NOMO-1 treated with DMSO at 0.1 percent for 48 hours (cell line): ENCODE measurements around the gene FOXG1.

Experiments used
- DNase-seq: peaks from one replicate; lab custom pipeline; 2025; ENCODE audit not compliant: unreplicated experiment; lab: John Stamatoyannopoulos, UW

FOXG1 gene

DNA sequence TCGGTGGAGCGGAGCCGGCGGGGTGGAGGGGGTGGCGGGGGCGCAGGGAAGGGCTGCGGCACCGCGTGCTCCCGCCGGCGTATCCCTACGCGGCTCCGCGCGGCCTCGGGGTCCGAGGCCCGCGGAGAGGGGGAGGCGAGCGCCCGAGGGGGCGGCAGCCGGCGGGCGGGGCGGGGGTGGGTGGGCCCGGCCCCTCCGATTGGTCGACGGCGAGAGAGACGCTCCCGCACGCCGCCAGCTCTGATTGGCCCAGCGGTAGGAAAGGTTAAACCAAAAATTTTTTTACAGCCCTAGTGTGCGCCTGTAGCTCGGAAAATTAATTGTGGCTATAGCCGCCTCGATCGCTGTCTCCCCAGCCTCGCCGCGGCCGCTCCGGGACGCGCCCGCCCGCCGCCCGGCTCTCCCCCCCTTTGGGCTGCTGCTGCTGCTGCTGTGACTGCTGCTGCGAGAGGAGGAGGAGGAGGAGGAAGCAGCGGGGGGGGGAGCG is at the start of gene FOXG1:
FOXG1 (plus strand) TSS at position 319 of the 487 bp plus-strand sequence. CDS start 493 bp downstream, outside the sequence.
- no peak for DNase-seq

DNA sequence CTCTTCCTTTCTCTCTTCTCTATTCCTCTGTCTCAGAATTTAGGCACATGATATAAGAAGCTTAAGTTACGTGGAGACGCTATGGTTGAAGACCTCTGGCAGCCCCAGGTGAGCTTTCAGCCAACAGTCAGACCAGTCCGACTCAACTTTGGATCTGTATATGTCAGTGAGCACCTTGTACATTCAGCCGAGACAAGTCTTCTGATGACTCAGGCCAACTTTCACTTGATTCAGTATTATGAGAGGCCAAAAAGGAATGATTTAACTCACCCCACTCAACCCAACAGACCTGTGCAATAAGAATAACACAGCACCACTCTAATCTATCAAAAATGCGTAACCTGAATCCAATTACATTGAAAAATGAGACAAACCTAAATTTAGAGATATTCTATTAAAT is 47.5 kb upstream of the FOXG1 start:
- no peak for DNase-seq

GRCh38 chr14:28731358-28731757 is 35.2 kb upstream of the FOXG1 start:
- no peak for DNase-seq

- DNase-seq: no peak
These were observed 24.3 kb upstream of the FOXG1 start for GRCh38 chr14:28742171-28742846.

- DNase-seq: no peak
These were observed 22.5 kb upstream of the FOXG1 start for GRCh38 chr14:28744126-28744525.

GRCh38 chr14:28745176-28745575 is 21.4 kb upstream of the FOXG1 start:
- DNase-seq: no peak

DNA sequence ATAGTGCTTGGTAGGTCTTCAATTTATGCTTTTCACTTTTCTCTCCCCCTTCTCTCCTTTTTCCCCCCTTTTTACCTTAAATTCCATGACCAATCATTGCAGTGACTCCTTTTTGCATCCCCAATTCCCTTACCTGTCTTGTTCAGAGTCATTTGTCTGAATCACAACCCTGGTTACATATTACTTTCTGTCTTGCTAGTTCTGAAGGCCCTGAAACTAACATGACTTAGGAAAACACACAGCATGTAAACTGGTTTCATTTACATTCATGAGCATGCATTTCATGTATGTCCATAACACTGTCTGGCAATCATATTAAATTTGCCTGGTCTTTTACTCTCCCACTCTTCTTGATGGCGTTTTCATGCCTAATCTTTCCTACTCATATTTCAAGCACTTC is 20.3 kb upstream of the FOXG1 start:
- no peak for DNase-seq

DNA sequence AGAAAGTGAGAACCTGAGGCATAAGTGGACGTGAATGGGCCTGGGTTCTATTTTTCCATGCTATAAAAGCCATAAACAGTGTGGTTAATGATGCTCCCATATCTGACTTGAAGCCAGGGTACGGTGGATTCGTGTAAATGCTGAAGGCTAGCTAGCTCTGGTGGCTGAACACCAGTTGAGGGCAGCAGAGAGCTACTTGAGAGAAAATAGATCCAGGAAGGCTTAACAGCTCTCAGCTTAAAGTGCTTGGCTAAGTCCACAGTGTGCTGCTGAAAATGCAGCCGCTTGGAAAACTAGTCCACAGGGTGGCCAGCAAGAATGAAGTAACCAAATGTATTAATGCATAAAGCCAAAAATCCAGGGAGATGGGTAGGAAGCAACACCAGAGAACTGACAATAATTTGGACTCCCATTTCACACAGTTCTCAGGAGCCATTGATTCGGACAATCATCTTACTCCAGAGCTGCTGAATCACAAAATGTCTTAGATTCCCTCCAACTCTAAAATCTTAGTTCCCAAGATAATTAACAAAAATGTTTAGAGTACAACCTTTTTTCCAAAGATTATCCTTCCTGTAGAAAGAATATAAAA is 15.0 kb upstream of the FOXG1 start:
- DNase-seq: peak; percentile 17

DNA sequence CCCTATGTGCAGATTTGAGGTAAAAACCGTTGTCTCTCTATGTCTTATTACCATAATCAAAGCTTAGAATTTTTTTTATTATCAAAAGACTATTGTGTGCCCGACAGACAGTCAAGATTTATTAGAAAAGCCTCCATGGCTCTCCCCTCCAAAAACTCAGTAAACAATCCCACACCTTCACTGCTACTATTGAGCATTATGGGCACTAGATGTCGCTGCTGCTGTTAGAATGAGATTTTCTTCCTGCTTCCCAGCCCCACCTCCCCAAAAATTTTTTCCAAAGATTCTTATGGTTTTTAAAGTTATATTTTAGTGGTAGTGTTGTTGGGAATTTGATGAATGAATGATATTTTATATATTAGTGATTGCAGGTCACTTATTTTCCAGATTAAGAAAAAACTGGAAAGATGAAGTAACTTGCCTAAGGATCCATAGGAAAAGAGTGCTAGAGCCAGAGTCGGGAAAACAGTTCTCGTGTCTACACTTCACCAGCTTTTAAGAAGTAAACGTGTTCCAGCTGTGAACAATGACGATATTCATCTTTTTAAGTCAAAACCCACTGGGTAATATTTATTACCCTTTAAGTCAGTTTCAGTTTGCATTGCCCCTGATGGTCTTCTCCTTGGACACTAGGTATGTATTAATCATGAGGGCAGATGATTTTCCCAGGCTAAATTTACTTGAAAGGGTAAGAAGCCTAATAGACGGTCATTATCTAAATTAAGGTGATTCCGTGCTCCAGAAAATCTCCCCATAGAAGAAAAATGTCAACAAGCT is 12.2 kb upstream of the FOXG1 start:
- peak; percentile 16 for DNase-seq

DNA sequence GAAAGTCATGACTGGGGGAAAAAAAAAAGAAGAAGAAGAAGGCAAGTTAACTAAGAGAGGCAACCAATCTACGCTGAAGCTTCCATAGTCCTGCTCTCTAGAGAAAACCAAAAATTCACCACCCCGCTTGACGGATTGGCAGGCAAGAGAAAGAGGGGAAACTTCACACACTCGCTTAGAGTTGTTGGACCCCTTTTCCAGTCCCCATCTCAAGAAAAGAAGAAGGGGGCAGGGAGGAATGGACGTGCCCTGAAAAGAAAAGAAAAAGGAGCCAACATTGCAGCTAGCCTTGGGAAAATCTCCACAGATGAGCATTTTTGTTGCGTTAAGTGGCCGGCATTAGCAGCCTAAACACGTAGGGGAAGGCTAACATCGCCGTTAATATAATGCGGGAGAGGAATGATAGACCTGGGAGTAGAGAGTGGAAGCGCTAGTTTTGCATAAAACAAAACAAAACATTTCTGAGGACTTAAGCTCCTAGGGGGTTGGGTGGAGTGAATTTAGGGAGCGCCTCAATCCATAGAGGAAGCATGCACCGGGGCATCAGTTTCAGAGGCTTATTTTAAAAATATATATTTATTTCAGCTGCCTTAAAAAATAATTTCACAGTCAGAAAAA is 11.3 kb upstream of the FOXG1 start:
- no peak for DNase-seq

DNA sequence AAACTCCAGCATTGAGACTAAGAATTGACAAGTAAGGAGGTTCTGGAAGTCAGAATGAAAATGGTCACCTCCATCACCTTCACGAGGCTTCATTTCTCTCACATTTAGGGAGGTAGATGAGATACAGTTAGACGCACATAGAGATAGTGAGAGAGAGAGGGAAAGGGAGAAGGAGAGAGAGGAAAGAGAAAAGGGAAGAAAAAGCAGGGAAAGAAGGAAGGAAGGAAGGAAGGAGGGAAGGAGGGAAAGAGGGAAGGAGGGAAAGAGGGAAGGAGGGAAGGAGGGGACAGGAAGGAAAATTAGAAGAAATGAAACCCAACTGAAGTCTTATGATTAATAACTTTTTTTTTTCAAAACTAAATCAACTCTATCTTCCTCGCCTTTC is 10.7 kb upstream of the FOXG1 start:
- DNase-seq: no peak

DNA sequence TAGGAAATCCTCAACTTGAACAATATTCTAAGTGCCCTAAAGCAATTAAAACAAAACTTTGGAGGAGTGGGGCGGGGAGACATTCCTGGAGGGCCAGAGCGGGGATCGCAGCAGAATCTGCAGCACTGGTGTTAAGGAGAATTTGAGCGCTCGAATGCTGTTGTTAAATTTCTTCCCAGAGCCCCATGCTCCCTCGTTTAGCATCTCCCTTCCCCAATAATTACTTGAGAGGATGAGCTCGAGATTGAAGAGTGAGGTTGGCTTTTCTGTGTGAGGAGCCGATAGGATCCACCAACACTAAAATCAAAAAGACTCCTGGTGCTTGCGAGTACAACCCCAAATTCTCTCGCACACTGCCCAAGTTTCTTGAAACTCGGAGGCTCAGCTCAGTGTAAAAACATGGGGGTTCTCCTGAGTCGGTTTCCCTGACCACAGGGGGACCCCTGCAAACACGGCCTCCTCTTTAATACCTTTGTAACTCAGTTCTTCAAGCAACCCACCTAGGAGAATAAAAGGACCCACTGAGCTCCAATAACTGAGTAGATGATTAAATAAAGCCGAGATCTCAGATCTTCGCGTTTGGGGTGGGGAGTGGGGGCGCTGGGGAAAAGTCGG is 10.2 kb upstream of the FOXG1 start:
- no peak for DNase-seq

GRCh38 chr14:28756884-28757570 is 9.6 kb upstream of the FOXG1 start:
- DNase-seq: peak; percentile 2

DNA sequence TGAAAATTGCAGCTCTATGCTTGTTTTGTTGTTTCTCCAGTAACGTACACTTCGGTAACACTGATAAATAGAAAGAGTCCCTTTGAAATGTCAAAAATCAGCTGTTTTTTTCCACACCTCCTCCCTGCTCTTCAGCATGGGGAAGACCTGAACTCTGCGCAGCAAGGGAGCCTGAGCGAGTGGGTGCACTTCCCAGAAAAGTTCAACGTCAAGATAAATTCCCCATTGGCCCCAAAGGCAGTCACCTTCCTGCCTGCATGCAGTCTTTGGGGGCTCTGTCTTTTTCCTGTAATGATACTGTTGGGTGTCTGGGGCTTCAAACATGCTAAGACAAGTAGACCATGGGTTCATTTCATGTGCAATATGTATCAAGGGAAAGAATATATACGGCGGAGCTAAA is 8.8 kb upstream of the FOXG1 start:
- no peak for DNase-seq

DNA sequence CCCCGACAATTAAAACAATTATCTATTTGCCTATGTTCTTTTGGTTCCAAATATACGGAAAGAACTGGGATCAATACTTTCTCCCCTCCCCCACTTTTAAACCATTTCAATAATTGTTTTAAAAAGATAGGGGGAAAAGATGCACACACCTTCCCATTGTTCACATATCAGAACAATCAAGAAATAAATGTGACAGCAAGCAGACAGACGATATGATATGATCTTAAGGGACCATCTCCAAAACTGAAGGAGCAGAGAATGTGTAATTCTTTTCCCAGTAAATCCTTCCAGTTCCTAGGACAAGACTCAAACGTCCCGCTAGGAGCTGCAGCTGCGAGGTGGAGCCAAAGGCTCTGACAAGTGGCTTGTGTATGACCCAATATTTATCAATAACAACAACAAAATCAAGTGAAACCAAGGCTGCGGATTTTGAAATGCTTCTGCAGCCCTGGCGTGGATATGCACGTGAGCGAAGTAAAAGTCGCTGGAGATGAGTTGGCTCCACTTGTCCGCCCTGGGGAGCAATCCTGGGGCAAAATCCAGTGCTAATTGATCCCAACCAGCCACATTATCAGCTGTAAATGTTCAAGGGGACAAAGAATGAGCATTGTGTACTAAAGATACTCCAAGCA is 8.2 kb upstream of the FOXG1 start:
- no peak for DNase-seq

- DNase-seq: no peak
These were observed 7.5 kb upstream of the FOXG1 start for GRCh38 chr14:28758885-28759652.

DNA sequence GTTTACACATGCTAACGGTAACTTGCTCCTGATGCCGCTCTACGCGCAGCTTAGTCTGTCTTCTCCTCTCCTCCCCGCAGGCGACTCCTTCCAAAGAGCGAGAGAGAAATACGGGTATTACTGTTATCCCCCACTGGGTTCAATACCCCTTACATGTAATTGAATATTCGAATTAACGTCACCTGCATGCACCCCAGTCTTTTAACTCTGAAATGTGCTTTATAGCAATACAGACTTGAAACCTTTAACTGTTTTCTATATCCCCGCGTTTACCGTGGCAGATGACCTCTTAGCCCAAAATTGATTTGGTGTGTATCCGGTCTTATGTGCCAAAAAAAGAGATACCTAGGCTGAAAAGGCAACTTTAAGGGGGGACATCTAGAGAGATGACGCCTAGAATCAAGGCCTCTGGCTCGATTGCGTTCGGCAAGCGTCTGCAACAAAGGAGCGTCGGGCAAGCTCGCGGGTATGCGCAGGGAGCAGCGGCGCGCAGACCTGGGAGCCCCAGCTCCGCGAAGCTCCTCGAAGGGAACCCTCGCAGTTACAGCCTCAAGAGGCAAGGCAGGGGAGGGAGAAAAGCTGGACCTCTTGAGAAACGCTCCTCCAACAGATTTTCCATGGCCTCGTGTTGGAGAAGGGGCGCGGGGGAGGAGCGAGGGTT is 6.8 kb upstream of the FOXG1 start:
- DNase-seq: no peak

DNA sequence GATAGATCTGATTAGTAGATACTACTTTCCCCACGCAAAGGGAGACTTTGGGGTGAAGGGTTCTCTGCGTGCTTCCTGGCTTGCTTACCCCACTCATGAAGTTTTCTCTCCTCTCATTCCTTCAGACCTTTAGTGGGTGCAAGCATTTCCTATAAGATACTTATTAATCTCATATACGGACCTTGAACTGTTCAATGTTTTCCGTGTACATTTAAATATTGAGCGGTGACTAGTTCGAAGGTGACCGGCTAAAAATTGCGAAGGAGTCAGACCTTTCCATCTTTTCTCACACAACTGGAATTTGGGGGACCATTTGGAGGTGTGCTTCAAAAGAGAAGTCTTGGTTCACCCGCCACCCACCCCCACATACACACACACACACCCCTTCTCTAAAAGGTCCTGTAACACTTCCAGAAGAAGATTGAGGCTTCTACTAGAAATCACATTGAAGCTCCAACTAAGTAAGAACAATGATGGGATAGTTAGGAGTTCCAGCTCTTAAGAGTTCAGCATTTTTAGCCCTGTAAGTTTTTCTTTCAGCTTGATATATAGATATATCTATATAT is 6.1 kb upstream of the FOXG1 start:
- no peak for DNase-seq
